ENCODE results near the gene TP73.
"Not testable (repeated sequence)": the region's sequence is repeated elsewhere in the genome, so short reads cannot be mapped to it uniquely, and the experiment has no call there.

The TP73 gene

GRCh38 chr1:3618531-3618880 lies 33.8 kb upstream of the TP73 start:
- Histone ChIP-seq H3K4me1 (ENCODE audit: control insufficient read depth in 2 of 2, insufficient read depth in 2 of 2, low read length in 2 of 2) (peaks cover 5% of the 10 kb centered on the region in 2 donors), H3K9ac (ENCODE audit: low read depth in 1 of 2, low read length in 2 of 2) (peak overlapping the region; percentile 4 to 24), H3K4me3 (ENCODE audit: low read length in 2 of 2) (no peak overlapping the region), H3K27me3 (ENCODE audit: control insufficient read depth in 2 of 2, insufficient read depth in 2 of 2, low read length in 2 of 2) (peaks cover 0 to 3% of the 10 kb centered on the region in 2 donors), H3K27ac (ENCODE audit: low read depth in 2 of 2, low read length in 2 of 2) (no peak overlapping the region), H3K36me3 (ENCODE audit: control insufficient read depth in 2 of 2, insufficient read depth in 2 of 2, low read length in 2 of 2) (no peaks in the 10 kb centered on the region), H3K9me3 (ENCODE audit: control insufficient read depth in 2 of 2, low read length in 2 of 2) (no peaks in the 10 kb centered on the region)

GRCh38 chr1:3618881-3619671 lies 33.2 kb upstream of the TP73 start:
- H3K27ac ChIP-seq (ENCODE audit: low read depth in 2 of 2, low read length in 2 of 2): no peak overlapping the region
- H3K27me3 ChIP-seq (ENCODE audit: control insufficient read depth in 2 of 2, insufficient read depth in 2 of 2, low read length in 2 of 2): no peaks in the 10 kb centered on the region
- no peak overlapping the region for H3K4me3 ChIP-seq (ENCODE audit: low read length in 2 of 2)
- H3K4me1 ChIP-seq (ENCODE audit: control insufficient read depth in 2 of 2, insufficient read depth in 2 of 2, low read length in 2 of 2): peaks cover 11% of the 10 kb centered on the region in 2 donors
- H3K9me3 ChIP-seq (ENCODE audit: control insufficient read depth in 2 of 2, low read length in 2 of 2): no peaks in the 10 kb centered on the region
- H3K9ac ChIP-seq (ENCODE audit: low read depth in 1 of 2, low read length in 2 of 2): peak overlapping the region in 1 of 2 donors; percentile 24
- H3K36me3 ChIP-seq (ENCODE audit: control insufficient read depth in 2 of 2, insufficient read depth in 2 of 2, low read length in 2 of 2): no peaks in the 10 kb centered on the region

GRCh38 chr1:3620708-3621107 lies 31.6 kb upstream of the TP73 start:
- no peaks in the 10 kb centered on the region for H3K27me3 ChIP-seq (ENCODE audit: control insufficient read depth in 2 of 2, insufficient read depth in 2 of 2, low read length in 2 of 2)
- H3K36me3 ChIP-seq (ENCODE audit: control insufficient read depth in 2 of 2, insufficient read depth in 2 of 2, low read length in 2 of 2): no peaks in the 10 kb centered on the region
- H3K9ac ChIP-seq (ENCODE audit: low read depth in 1 of 2, low read length in 2 of 2): no peak overlapping the region
- H3K4me1 ChIP-seq (ENCODE audit: control insufficient read depth in 2 of 2, insufficient read depth in 2 of 2, low read length in 2 of 2): peaks cover 14 to 17% of the 10 kb centered on the region in 2 donors
- no peak overlapping the region for H3K4me3 ChIP-seq (ENCODE audit: low read length in 2 of 2)
- no peaks in the 10 kb centered on the region for H3K9me3 ChIP-seq (ENCODE audit: control insufficient read depth in 2 of 2, low read length in 2 of 2)
- H3K27ac ChIP-seq (ENCODE audit: low read depth in 2 of 2, low read length in 2 of 2): no peak overlapping the region

- H3K27ac ChIP-seq (ENCODE audit: low read depth in 2 of 2, low read length in 2 of 2); H3K27me3 ChIP-seq (ENCODE audit: control insufficient read depth in 2 of 2, insufficient read depth in 2 of 2, low read length in 2 of 2); H3K36me3 ChIP-seq (ENCODE audit: control insufficient read depth in 2 of 2, insufficient read depth in 2 of 2, low read length in 2 of 2); H3K9ac ChIP-seq (ENCODE audit: low read depth in 1 of 2, low read length in 2 of 2); H3K9me3 ChIP-seq (ENCODE audit: control insufficient read depth in 2 of 2, low read length in 2 of 2); H3K4me3 ChIP-seq (ENCODE audit: low read length in 2 of 2): not testable (repeated sequence)
- peaks cover 18 to 20% of the 10 kb centered on the region in 2 donors for H3K4me1 ChIP-seq (ENCODE audit: control insufficient read depth in 2 of 2, insufficient read depth in 2 of 2, low read length in 2 of 2)
These were observed 31.1 kb upstream of the TP73 start for GRCh38 chr1:3621151-3621671.

- H3K36me3 ChIP-seq (ENCODE audit: control insufficient read depth in 2 of 2, insufficient read depth in 2 of 2, low read length in 2 of 2); H3K4me3 ChIP-seq (ENCODE audit: low read length in 2 of 2); H3K9ac ChIP-seq (ENCODE audit: low read depth in 1 of 2, low read length in 2 of 2); H3K9me3 ChIP-seq (ENCODE audit: control insufficient read depth in 2 of 2, low read length in 2 of 2); H3K27ac ChIP-seq (ENCODE audit: low read depth in 2 of 2, low read length in 2 of 2); H3K27me3 ChIP-seq (ENCODE audit: control insufficient read depth in 2 of 2, insufficient read depth in 2 of 2, low read length in 2 of 2): not testable (repeated sequence)
- H3K4me1 ChIP-seq (ENCODE audit: control insufficient read depth in 2 of 2, insufficient read depth in 2 of 2, low read length in 2 of 2): peaks cover 18 to 20% of the 10 kb centered on the region in 2 donors
These were observed 30.2 kb upstream of the TP73 start for GRCh38 chr1:3622102-3622501.

- Histone ChIP-seq H3K9ac (ENCODE audit: low read depth in 1 of 2, low read length in 2 of 2) (peak overlapping the region; percentile 70 to 79), H3K36me3 (ENCODE audit: control insufficient read depth in 2 of 2, insufficient read depth in 2 of 2, low read length in 2 of 2) (peaks cover 15 to 16% of the 10 kb centered on the region in 2 donors), H3K4me3 (ENCODE audit: low read length in 2 of 2) (peak overlapping the region; percentile 86 to 95), H3K9me3 (ENCODE audit: control insufficient read depth in 2 of 2, low read length in 2 of 2) (no peaks in the 10 kb centered on the region), H3K27ac (ENCODE audit: low read depth in 2 of 2, low read length in 2 of 2) (peak overlapping the region in 1 of 2 donors; percentile 85), H3K4me1 (ENCODE audit: control insufficient read depth in 2 of 2, insufficient read depth in 2 of 2, low read length in 2 of 2) (peaks cover 17 to 20% of the 10 kb centered on the region in 2 donors), H3K27me3 (ENCODE audit: control insufficient read depth in 2 of 2, insufficient read depth in 2 of 2, low read length in 2 of 2) (no peaks in the 10 kb centered on the region)
These were observed 28.7 kb upstream of the TP73 start for GRCh38 chr1:3623441-3624199.

GRCh38 chr1:3624200-3625136 lies 27.8 kb upstream of the TP73 start, which contains the start of gene TPRG1L:
Gene TPRG1L, plus strand, starts transcription at chr1:3625015. Its CDS starts 58 bp downstream, at chr1:3625073.
- Histone ChIP-seq H3K9ac (ENCODE audit: low read depth in 1 of 2, low read length in 2 of 2) (peak within 1 kb of the TSS; percentile 75 to 86), H3K27ac (ENCODE audit: low read depth in 2 of 2, low read length in 2 of 2) (peak within 1 kb of the TSS; percentile 85 to 95), H3K4me3 (ENCODE audit: low read length in 2 of 2) (peak within 1 kb of the TSS; percentile 86 to 95), H3K9me3 (ENCODE audit: control insufficient read depth in 2 of 2, low read length in 2 of 2) (no peaks in the 10 kb centered on the region), H3K27me3 (ENCODE audit: control insufficient read depth in 2 of 2, insufficient read depth in 2 of 2, low read length in 2 of 2) (no peaks in the 10 kb centered on the region), H3K4me1 (ENCODE audit: control insufficient read depth in 2 of 2, insufficient read depth in 2 of 2, low read length in 2 of 2) (peaks cover 14 to 18% of the 10 kb centered on the region in 2 donors), H3K36me3 (ENCODE audit: control insufficient read depth in 2 of 2, insufficient read depth in 2 of 2, low read length in 2 of 2) (peaks cover 22 to 24% of the 10 kb centered on the region in 2 donors)

- Histone ChIP-seq H3K9me3 (ENCODE audit: control insufficient read depth in 2 of 2, low read length in 2 of 2) (no peaks in the 10 kb centered on the region), H3K4me3 (ENCODE audit: low read length in 2 of 2) (peak overlapping the region; percentile 74 to 77), H3K4me1 (ENCODE audit: control insufficient read depth in 2 of 2, insufficient read depth in 2 of 2, low read length in 2 of 2) (peaks cover 14 to 18% of the 10 kb centered on the region in 2 donors), H3K9ac (ENCODE audit: low read depth in 1 of 2, low read length in 2 of 2) (peak overlapping the region; percentile 75 to 86), H3K27ac (ENCODE audit: low read depth in 2 of 2, low read length in 2 of 2) (peak overlapping the region; percentile 85 to 95), H3K27me3 (ENCODE audit: control insufficient read depth in 2 of 2, insufficient read depth in 2 of 2, low read length in 2 of 2) (no peaks in the 10 kb centered on the region), H3K36me3 (ENCODE audit: control insufficient read depth in 2 of 2, insufficient read depth in 2 of 2, low read length in 2 of 2) (peaks cover 28 to 29% of the 10 kb centered on the region in 2 donors)
These were observed 27.0 kb upstream of the TP73 start for GRCh38 chr1:3625151-3625907.

GRCh38 chr1:3626025-3626424 lies 26.3 kb upstream of the TP73 start:
- Histone ChIP-seq H3K27me3 (ENCODE audit: control insufficient read depth in 2 of 2, insufficient read depth in 2 of 2, low read length in 2 of 2) (no peaks in the 10 kb centered on the region), H3K9ac (ENCODE audit: low read depth in 1 of 2, low read length in 2 of 2) (peak overlapping the region; percentile 75 to 86), H3K27ac (ENCODE audit: low read depth in 2 of 2, low read length in 2 of 2) (peak overlapping the region; percentile 85 to 95), H3K9me3 (ENCODE audit: control insufficient read depth in 2 of 2, low read length in 2 of 2) (no peaks in the 10 kb centered on the region), H3K4me1 (ENCODE audit: control insufficient read depth in 2 of 2, insufficient read depth in 2 of 2, low read length in 2 of 2) (peaks cover 14 to 18% of the 10 kb centered on the region in 2 donors), H3K4me3 (ENCODE audit: low read length in 2 of 2) (peak overlapping the region; percentile 74 to 77), H3K36me3 (ENCODE audit: control insufficient read depth in 2 of 2, insufficient read depth in 2 of 2, low read length in 2 of 2) (peaks cover 31 to 32% of the 10 kb centered on the region in 2 donors)

Measured in mucosa of rectum (tissue), 2 donors.